HepG2 (cell line): ENCODE measurements around the gene COL8A2. TPM values are rescaled to one million over a fixed set of nuclear protein-coding genes. Genes with fewer than 3 reads are reported as not detected.
A peak's percentile ranks its signal among the peaks of the same experiment; 100 is the strongest.

Experiments
- ATAC-seq: fragments of 200-7000 bp; cut with Tn5 transposase; 3 replicates; pipeline ENCODE4 v1.9.1; 2020; ENCODE audit warnings: mild to moderate bottlenecking, moderate library complexity
- BruUV-seq: library from RNA; stranded (reverse); fragments of 400-500 nt; replicated peaks from 2 replicates; lab custom pipeline; 2021; lab: Mats Ljungman, UMichigan
- CTCF ChIA-PET: fragments of 300-600 bp; formaldehyde crosslinking; extraction: SDS; loops from one replicate; lab custom pipeline; 2021; ENCODE audit warnings: low total read pairs, inconsistent platforms, low intra/inter-chr PET ratio; lab: Yijun Ruan, JAX
- POLR2A ChIA-PET: fragments of 350-600 bp; sonication (Branson Sonifier 250); formaldehyde crosslinking; loops from one replicate; lab custom pipeline; 2020; ENCODE audit warnings: antibody characterized with exemption, inconsistent platforms; lab: Yijun Ruan, JAX
- DNase-seq: peaks from one replicate; pipeline ENCODE4 v3.0.0-alpha.2; 2015; ENCODE audit warnings: low spot score
- FAIRE-seq: peaks from 3 replicates; lab custom pipeline; 2011; peaks lifted over from hg19 to GRCh38; lab: Jason Lieb, UNC
- H2AFZ ChIP-seq: one replicate; pipeline ENCODE4 v1.6.1; 2011; ENCODE audit warnings: low read length, inconsistent platforms
- H3K27ac ChIP-seq: fragments of 300-600 bp; 3 replicates; pipeline ENCODE4 v1.8.0; 2011; ENCODE audit warnings: mixed run types, mild to moderate bottlenecking, mixed read lengths, low read length, inconsistent platforms; ENCODE audit not compliant: insufficient read depth; ENCODE audit errors: extremely low read length
- H3K27me3 ChIP-seq, 2 experiments: fragments of 200-600 bp in 1 of 2; 2 replicates in 1 of 2; 3 replicates in 1 of 2; pipeline versions ENCODE4 v1.6.0 to v1.8.0; 2011; ENCODE audit warnings: low read length in 2 of 2, mild to moderate bottlenecking in 2 of 2, moderate library complexity in 2 of 2, inconsistent platforms in 1 of 2; ENCODE audit not compliant: insufficient read depth in 2 of 2, control insufficient read depth in 1 of 2
- H3K36me3 ChIP-seq, 2 experiments: fragments of 200-600 bp in 1 of 2; replicated peaks in 1 of 2; 2 replicates in 1 of 2; 3 replicates in 1 of 2; pipeline versions ENCODE4 v1.5.1 to v1.8.0; 2011; ENCODE audit warnings: low read length in 2 of 2, inconsistent platforms in 1 of 2; ENCODE audit not compliant: insufficient read depth in 2 of 2, control insufficient read depth in 1 of 2
- H3K4me1 ChIP-seq: 2 replicates; pipeline ENCODE4 v1.5.1; 2012; ENCODE audit warnings: low read length, inconsistent platforms; ENCODE audit not compliant: insufficient read depth
- H3K4me2 ChIP-seq: 2 replicates; pipeline ENCODE4 v1.6.0; 2011; ENCODE audit warnings: low read depth, low read length, inconsistent platforms
- H3K4me3 ChIP-seq, 3 experiments: fragments of 200-600 bp in 1 of 3; sonication (generic), shearing (Covaris generic) in 1 of 3; replicated peaks in 1 of 3; 2 replicates each; pipeline ENCODE4 v1.5.1; 2011 to 2016; ENCODE audit warnings: low read length in 3 of 3, inconsistent platforms in 2 of 3, low read depth in 2 of 3, mild to moderate bottlenecking in 2 of 3, control low read depth in 1 of 3, mixed read lengths in 1 of 3; ENCODE audit not compliant: insufficient read depth in 1 of 3
- H3K79me2 ChIP-seq: one replicate; pipeline ENCODE4 v1.6.1; 2011; ENCODE audit warnings: low read length, inconsistent platforms; ENCODE audit not compliant: insufficient read depth
- H3K9ac ChIP-seq: 2 replicates; pipeline ENCODE4 v1.6.0; 2011; ENCODE audit warnings: mild to moderate bottlenecking, low read depth, low read length, inconsistent platforms; ENCODE audit not compliant: insufficient read depth
- H3K9me3 ChIP-seq: 2 replicates; pipeline ENCODE4 v1.5.1; 2012; ENCODE audit warnings: mild to moderate bottlenecking, low read length
- H4K20me1 ChIP-seq: 2 replicates; pipeline ENCODE4 v1.6.0; 2011; ENCODE audit warnings: inconsistent platforms, mild to moderate bottlenecking, low read length, moderate library complexity; ENCODE audit not compliant: insufficient read depth
- ATF5 ChIP-seq: sonication (generic); formaldehyde crosslinking; IDR thresholded peaks from 2 replicates; pipeline ENCODE4 v1.4.0; 2020; ENCODE audit warnings: mild to moderate bottlenecking, low read depth, missing genetic modification reagents
- CBX1 ChIP-seq: IDR thresholded peaks from one replicate; pipeline ENCODE4 v1.6.1; 2016; ENCODE audit warnings: antibody characterized with exemption, low read depth
- E2F2 ChIP-seq: sonication (generic); formaldehyde crosslinking; IDR thresholded peaks from 2 replicates; pipeline ENCODE4 v1.4.0; 2020; ENCODE audit warnings: missing genetic modification reagents, borderline replicate concordance
- MAF1 ChIP-seq: sonication (generic); formaldehyde crosslinking; IDR thresholded peaks from 2 replicates; pipeline ENCODE4 v1.5.0; 2020; ENCODE audit warnings: missing genetic modification reagents, borderline replicate concordance
- NCOA2 ChIP-seq: sonication (generic); formaldehyde crosslinking; IDR thresholded peaks from 2 replicates; pipeline ENCODE4 v1.8.0; 2022; ENCODE audit warnings: inconsistent platforms
- PRDM15 ChIP-seq: sonication (generic); formaldehyde crosslinking; IDR thresholded peaks from 2 replicates; pipeline ENCODE4 v1.4.0; 2020; ENCODE audit warnings: missing genetic modification reagents
- SNAPC4 ChIP-seq: sonication (generic); formaldehyde crosslinking; IDR thresholded peaks from 2 replicates; pipeline ENCODE4 v1.4.0; 2020; ENCODE audit warnings: mild to moderate bottlenecking, missing genetic modification reagents
- TCF7 ChIP-seq: sonication (generic); IDR thresholded peaks from 2 replicates; pipeline ENCODE4 v1.6.1; 2016; ENCODE audit warnings: antibody characterized with exemption, low read depth
- TEAD2 ChIP-seq: sonication (generic); formaldehyde crosslinking; IDR thresholded peaks from 2 replicates; pipeline ENCODE4 v1.9.0; 2021; ENCODE audit warnings: missing genetic modification reagents
- U2AF1 ChIP-seq: fragments of 200-400 bp; formaldehyde crosslinking; optimal IDR thresholded peaks from 2 replicates; pipeline ENCODE3; 2017; ENCODE audit warnings: mild to moderate bottlenecking, low read depth, low read length
- ZNF234 ChIP-seq: sonication (generic); formaldehyde crosslinking; conservative IDR thresholded peaks from 2 replicates; pipeline ENCODE4 v1.5.1; 2020; ENCODE audit warnings: mild to moderate bottlenecking, missing genetic modification reagents
- ZNF256 ChIP-seq: sonication (generic); formaldehyde crosslinking; conservative IDR thresholded peaks from 2 replicates; pipeline ENCODE4 v1.4.0; 2020; ENCODE audit warnings: missing genetic modification reagents
- ZNF772 ChIP-seq: sonication (generic); formaldehyde crosslinking; IDR thresholded peaks from 2 replicates; pipeline ENCODE4 v1.5.0; 2020; ENCODE audit warnings: mild to moderate bottlenecking, missing genetic modification reagents
- WGBS: methylation state at CpG from one replicate; pipeline ENCODE4 v1.1.6; 2017; ENCODE audit warnings: low lambda C conversion rate; 5-methylcytosine and 5-hydroxymethylcytosine counted together
- in situ Hi-C: cut with HindIII; loops from 2 replicates; pipeline ENCODE4 v1.10.0; 2017; ENCODE audit warnings: low pct_unique_long_range_greater_than_20kb; ENCODE audit not compliant: extremely low pct_ligation_motif_present
- intact Hi-C: fragments of 100-400 bp; cut with micrococcal nuclease; formaldehyde crosslinking; loops from one replicate; pipeline ENCODE4 v1.10.0; 2022; ENCODE audit not compliant: unreplicated experiment
- polyA plus RNA-seq, 8 experiments: library from polyadenylated mRNA; depleted of rRNA in 3 of 8; stranded (reverse) in 7 of 8; unstranded in 1 of 8; fragments of >200 nt; fragmentation: Illumina TruSeq in 4 of 8; extraction: Trizol in 4 of 8; gene quantifications; 2 replicates each; pipeline versions ENCODE4 v1.2.1 to v1.2.3, GENCODE V29; 2011 to 2016; ENCODE audit warnings: low read depth in 4 of 8, missing spikeins in 1 of 8, mixed read lengths in 1 of 8; ENCODE audit not compliant: insufficient read depth in 1 of 8
- total RNA-seq, 5 experiments: library from RNA; depleted of rRNA; stranded (reverse); fragments of >200 nt; fragmentation: Illumina TruSeq; extraction: Trizol; gene quantifications; 2 replicates each; pipeline ENCODE4 v1.2.3, GENCODE V29; 2016; ENCODE audit warnings: low read depth in 1 of 5

COL8A2 gene
- total and polyA plus RNA-seq, 2 of the 13 experiments (the other 11 are each of a cell fraction or from before 2014, with no cell fraction given) = 0.13 to 0.24 TPM

GRCh38 chr1:36122062-36123030, 2.7 kb downstream of the COL8A2 start:
- in situ Hi-C loops (no loop called here), intact Hi-C loops (no loop called here)
- no peaks in the 10 kb centered on the region for H3K9me3 ChIP-seq
- FAIRE-seq (no peak), DNase-seq (no peak), ATAC-seq (no peak)
- H2AFZ ChIP-seq = no peak overlapping the region
- 63% methylated on average over 12 of the region's 12 CpGs for WGBS
- H4K20me1 ChIP-seq = no peaks in the 10 kb centered on the region
- no peak overlapping the region for H3K9ac ChIP-seq
- peak overlapping the region; percentile 67 for H3K4me2 ChIP-seq
- H3K27me3 ChIP-seq = peaks cover 13 to 54% of the 10 kb centered on the region in 2 experiments; a peak in 4 of 5 replicates
- H3K4me3 ChIP-seq = no peak overlapping the region
- peaks cover 58% of the 10 kb centered on the region for H3K4me1 ChIP-seq
- no peaks in the 10 kb centered on the region for H3K79me2 ChIP-seq
- no TSS peak for BruUV-seq
- ChIA-PET CTCF (no interaction called here), POLR2A (no interaction called here)
- no peak overlapping the region for H3K27ac ChIP-seq
- H3K36me3 ChIP-seq = no peaks in the 10 kb centered on the region
- TF ChIP-seq ZNF772 (CRISPR knock-in tag) (no peak), E2F2 (no peak), ZNF256 (CRISPR knock-in tag) (no peak), U2AF1 (no peak), NCOA2 (CRISPR knock-in tag) (no peak), SNAPC4 (CRISPR knock-in tag) (no peak), MAF1 (CRISPR knock-in tag) (no peak), TCF7 (no peak), CBX1 (no peak), ZNF234 (no peak), ATF5 (CRISPR knock-in tag) (no peak), TEAD2 (CRISPR knock-in tag) (no peak), PRDM15 (no peak)
